ENCODE results near the gene MAPKAP1.

GRCh38 chr9:125629446-125629845, 77.6 kb downstream of the MAPKAP1 start:
- TF ChIP-seq CTCF (IDR thresholded peaks at IDR 0.05; ENCODE audit: low read depth, low read length) = no peak
- TF ChIP-seq POLR2A (IDR thresholded peaks at IDR 0.05; ENCODE audit: extremely low read depth, insufficient read length) = no peak
- TF ChIP-seq MAX (IDR thresholded peaks at IDR 0.05; ENCODE audit: low read depth, low read length) = no peak

Measured in NB4 (cell line).